HG03196 (cell line): Measurements from ENCODE around the gene TST.
"Not testable (repeated sequence)": the region's sequence is repeated elsewhere in the genome, so short reads cannot be mapped to it uniquely, and the experiment has no call there.

Experiments
- ATAC-seq: cut with Tn5 transposase; IDR thresholded peaks from one replicate; pipeline ENCODE4 v1.9.1; 2021; ENCODE audit not compliant: unreplicated experiment

TST gene

GRCh38 chr22:37016134-37016910, 2.9 kb downstream of the TST start:
- no peak for ATAC-seq

DNA sequence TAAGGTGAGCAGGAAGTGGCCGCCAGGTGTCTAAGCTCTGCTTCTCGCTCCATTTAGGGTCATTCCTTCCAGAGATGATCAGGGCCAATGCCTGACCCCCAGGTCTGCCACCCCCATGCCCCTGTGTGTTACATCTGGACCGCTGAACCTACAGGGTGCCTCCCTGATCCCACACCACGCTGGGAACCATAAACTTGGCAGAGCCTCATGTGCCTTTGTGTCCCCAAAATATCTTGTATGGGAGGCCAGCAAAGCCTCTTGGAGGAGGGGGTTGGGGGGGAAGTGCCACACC, 3.7 kb downstream of the TST start:
- no peak for ATAC-seq

DNA sequence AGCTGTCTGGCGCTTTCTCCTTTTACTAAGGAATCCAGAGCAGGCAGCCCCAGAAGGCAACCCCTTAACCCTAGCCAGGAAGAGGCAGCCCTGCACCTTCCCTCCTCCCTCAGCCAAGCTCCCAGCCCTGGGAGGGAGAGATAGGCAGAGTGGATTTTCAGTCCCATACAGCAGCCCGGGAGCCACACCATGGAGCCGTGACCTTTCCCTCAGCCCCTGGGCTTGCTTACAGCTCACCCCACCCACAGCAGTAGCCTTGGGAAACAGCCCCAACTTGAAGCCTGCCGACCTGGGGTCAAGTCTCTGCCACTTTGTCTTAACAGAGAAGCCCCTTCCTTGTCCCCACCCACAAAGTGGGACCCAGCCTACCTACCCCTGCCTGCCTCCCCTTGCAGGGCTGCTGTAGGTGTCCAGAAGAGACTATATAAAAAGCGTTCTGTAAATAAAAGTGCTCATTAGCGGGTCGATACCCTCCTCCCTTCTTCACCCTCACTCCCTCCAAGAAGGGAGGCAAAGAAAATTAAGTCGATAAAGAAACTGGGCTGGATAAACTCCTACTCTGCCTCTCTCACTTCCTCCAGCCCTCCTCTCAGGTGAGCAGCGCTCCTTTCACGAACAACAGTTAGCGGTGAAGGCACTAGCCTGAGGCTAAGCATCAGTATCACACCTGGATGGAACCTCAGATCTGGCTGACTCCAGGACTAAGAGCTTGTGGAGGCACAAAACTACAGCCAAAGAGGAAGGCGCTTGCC, 4.2 kb downstream of the TST start:
- ATAC-seq = no peak

- ATAC-seq = no peak
These were observed 4.8 kb downstream of the TST start for GRCh38 chr22:37014415-37014806.

- no peak for ATAC-seq
These were observed 6.3 kb downstream of the TST start for GRCh38 chr22:37012956-37013355.

GRCh38 chr22:37012262-37012904, 6.9 kb downstream of the TST start:
- no peak for ATAC-seq

- ATAC-seq = no peak
These were observed 7.8 kb downstream of the TST start for GRCh38 chr22:37011472-37011871.

GRCh38 chr22:37010976-37011375, 8.3 kb downstream of the TST start:
- ATAC-seq = no peak

DNA sequence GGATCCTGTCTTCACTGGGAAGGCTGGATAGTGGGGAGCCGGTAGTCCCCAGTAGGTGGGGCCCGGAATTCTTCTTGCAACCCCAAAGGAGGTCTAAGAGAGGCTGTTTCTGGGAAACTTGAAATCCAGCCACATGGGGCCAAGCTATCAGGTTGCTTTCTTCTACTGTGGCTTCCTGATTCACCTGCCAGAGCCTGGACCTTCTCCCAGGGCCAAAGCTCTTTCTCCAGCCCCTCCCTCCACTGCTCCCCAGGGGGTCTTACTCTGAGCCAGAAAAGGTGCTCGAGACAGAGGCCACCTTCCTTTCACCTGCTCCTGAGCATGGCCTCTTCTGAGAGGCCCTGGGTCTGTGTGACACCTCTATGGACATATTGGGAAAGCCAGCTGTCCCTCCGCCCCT, 9.1 kb downstream of the TST start:
- no peak for ATAC-seq

GRCh38 chr22:37009490-37009889, 9.8 kb downstream of the TST start:
- no peak for ATAC-seq

DNA sequence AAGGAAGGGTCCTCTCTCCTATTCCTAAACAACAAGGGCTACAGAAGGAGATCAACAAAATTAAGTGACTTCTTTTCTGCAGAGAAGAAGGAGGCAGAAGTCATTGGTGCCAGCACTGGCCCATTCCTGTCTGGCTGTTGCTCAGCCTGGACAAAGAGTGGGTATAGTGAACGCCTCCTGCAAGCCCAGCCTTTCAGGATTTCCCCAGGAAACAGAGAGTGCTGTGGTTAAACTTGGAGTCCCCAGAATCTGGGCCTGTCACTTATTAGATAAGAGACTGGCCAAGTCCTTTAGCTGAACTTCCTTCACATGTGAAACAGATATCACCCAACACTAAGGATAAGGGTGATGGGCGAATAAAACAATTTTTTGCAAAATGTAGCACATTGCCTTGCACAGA, 10.9 kb downstream of the TST start:
- no peak for ATAC-seq

DNA sequence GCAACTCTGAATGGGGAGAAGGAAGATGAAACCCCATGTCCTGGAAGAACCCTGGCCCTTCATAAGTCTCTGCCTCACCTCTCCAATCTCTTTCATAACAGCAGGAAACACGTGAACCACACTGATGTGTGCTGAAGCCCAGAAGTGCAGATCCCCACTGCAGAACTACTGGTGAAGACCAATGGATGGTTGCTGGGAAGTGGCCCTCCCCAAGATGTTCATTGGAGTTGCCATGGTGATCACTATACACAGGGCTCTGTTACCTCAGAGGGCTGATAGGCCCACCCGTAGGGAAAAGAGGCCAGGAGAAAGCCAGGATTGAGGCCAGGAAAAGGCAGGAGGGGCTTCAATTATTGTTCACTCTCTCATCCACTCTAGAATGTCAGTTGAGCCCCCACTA, 11.6 kb downstream of the TST start:
- no peak for ATAC-seq

- no peak for ATAC-seq
These were observed 16.6 kb downstream of the TST start for GRCh38 chr22:37002633-37003032.

- ATAC-seq = no peak
These were observed 17.4 kb downstream of the TST start for GRCh38 chr22:37001826-37002225.

DNA sequence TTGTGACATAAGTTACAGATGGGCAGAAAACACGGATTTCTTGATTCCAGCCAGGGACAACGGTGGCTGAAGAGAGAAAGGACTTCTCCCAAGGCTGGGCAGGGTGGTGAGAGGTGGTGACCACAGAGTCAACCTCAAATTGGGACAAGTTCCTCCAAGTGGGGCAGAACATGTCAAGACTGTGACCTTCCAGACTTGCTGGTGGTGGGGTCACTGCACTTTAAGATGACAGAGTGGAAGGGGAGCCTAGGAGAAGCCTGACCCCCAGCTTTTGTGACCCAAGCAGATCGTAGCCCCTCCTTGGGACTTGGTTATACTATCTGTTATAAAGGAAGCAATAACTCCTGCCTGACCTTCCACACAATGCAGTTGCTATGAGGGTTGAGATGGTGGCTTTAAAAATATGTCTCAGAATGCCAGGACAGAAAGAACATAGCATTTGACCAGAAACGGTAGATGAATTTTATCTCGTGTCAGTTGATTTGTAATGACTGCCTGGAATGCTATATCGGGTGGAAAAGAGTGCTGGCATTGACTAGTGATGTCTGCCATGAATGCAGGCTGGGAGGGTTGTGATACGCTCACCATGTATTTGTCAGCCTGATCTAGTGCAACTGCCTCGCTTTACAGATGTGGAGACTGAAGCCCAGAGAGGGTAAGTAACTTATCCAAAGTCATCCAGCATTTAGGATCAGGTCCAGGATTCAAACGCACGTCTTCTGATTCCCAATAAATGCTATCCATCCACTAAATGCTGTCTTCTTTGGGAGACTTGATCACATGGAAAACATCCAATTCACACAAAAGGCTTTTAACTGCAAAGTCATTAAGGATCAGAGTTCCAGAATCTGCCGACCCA, 18.3 kb downstream of the TST start:
- no peak for ATAC-seq

- no peak for ATAC-seq
These were observed 19.8 kb downstream of the TST start for GRCh38 chr22:36999463-36999862.

- no peak for ATAC-seq
These were observed 20.5 kb downstream of the TST start for GRCh38 chr22:36998620-36999351.

GRCh38 chr22:36997746-36998145, 21.5 kb downstream of the TST start:
- no peak for ATAC-seq

DNA sequence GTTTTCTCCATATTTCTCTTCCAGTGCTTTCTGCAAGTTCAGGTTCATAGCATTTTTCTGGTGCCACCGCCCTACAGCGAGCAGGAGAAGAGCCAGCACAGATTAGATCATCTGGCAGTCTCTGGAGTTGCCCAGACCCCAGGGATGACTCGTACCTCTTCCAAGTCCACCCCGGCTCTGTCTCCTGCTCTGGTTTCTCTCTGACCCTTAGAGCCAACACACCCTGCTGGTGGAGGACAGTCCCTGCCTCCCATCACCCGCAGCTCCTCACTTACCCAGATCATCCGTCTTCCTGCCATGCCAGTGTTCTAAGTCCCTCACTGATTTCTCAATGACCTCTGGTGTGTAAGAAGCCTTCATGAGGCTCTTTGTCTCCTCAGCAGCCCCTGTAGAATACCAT, 28.0 kb downstream of the TST start:
- ATAC-seq = no peak

DNA sequence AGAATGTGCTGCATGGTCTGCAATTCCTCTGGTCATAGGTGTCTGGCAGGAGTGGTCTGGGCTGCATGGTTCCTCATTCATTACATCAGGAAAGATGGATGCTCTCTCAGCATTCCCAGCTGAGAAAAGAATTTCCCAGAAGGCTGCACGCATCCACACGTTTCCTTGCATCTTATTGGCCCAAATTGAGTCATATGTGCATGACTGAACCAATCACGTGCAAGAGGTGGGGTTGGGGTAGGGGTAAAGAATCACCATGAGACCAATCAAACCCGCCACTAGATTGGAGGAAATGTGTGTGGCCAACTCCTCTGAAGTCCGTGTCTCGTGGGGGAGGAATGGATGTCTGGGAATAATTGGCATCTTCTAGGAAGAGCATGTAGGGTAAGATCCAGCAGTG, 28.8 kb downstream of the TST start:
- no peak for ATAC-seq

GRCh38 chr22:36989012-36989411, 30.2 kb downstream of the TST start:
- not testable (repeated sequence) for ATAC-seq
